VCaP (cell line): ENCODE measurements around the gene SLC9A9.

Experiments
- H3K27ac ChIP-seq: fragments of 450-650 bp; 2 replicates; pipeline ENCODE4 v1.5.1; 2017
- TF ChIP-seq, protein P1 (sequence below): fragments of 450-650 bp; conservative IDR thresholded peaks from 2 replicates; pipeline ENCODE4 v1.5.1; 2017; ENCODE audit warnings: mild to moderate bottlenecking, moderate library complexity

The SLC9A9 gene

DNA sequence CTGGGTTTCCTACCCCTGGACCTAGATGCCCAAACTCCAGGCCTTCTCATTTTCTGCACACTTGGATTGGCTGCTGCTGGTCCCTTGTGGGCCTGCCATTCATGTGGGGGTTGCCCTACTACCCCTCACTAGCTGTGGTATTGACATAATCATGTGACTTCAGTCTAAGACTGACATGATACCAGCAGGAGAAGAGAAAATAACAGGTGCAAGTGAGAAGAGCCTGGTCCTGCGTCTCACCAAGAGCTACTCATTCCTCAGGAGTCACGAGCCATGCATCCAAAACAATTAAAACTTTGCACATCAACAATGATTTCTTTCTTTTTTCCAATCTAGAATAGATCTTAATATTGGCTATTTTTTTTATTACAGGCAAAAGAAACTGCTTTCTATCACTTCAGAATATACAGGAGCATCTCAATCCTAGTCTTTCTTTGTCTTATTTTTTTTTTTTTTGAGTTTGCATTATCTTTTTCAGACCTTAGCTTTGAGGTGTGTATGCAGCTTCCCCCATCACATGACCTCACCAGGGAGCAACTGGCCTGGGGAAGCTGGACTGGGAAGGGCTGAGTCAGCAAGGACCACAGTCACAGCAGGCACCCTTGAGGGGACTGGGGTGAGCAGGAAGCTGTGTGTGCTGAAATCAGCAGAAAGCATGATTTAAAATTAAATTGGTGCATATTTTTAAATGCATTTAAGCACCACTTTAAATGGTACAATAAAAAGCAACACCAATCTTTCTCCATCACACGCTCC, 27.6 kb downstream of the SLC9A9 start:
- TF ChIP-seq, protein P1, sequence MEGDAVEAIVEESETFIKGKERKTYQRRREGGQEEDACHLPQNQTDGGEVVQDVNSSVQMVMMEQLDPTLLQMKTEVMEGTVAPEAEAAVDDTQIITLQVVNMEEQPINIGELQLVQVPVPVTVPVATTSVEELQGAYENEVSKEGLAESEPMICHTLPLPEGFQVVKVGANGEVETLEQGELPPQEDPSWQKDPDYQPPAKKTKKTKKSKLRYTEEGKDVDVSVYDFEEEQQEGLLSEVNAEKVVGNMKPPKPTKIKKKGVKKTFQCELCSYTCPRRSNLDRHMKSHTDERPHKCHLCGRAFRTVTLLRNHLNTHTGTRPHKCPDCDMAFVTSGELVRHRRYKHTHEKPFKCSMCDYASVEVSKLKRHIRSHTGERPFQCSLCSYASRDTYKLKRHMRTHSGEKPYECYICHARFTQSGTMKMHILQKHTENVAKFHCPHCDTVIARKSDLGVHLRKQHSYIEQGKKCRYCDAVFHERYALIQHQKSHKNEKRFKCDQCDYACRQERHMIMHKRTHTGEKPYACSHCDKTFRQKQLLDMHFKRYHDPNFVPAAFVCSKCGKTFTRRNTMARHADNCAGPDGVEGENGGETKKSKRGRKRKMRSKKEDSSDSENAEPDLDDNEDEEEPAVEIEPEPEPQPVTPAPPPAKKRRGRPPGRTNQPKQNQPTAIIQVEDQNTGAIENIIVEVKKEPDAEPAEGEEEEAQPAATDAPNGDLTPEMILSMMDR = no peak
- no peak overlapping the region for H3K27ac ChIP-seq

DNA sequence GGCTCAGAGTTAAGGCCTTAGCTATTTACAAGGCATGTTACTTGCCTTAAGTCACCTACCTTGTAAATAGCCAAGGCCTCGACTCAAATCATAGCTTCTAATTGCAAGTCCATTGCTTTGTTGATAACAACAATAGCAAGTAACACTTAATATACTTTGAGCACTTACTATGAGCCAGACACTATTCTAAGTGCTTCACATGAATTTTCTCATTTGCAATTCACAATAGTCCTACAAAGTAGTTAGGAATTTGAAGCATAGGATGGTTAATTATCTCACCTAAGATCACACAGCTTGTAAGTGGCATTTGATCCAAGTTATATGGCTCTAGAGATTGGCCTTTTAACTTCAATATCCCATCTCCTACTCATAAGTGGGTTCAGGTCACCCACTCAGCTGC, 28.4 kb downstream of the SLC9A9 start:
- no peak overlapping the region for H3K27ac ChIP-seq
- TF ChIP-seq, protein P1 = no peak

DNA sequence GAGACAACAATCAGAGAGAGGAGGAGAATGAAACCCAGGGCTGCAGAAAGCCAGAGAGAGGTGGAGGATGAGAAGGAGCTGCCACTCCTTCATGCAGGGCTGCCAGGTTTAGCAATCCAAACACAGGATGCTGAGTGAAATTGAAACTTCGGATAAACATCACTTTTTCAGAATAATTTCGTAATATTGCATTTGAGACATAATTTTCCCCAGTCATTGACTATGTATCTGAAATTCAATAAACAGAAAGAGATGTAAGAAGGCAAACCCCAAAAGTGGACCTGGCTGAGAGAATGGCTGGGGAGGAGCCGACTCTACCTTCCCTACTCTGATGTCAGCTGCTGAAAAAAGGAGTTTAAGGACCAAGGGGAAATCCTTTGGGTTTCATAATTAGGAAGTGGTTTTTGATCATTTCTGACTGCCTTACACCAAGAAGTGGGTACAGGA, 33.8 kb downstream of the SLC9A9 start:
- TF ChIP-seq, protein P1 = no peak
- H3K27ac ChIP-seq = no peak overlapping the region

GRCh38 chr3:143812481-143812880, 35.8 kb downstream of the SLC9A9 start:
- TF ChIP-seq, protein P1 = no peak
- no peak overlapping the region for H3K27ac ChIP-seq

DNA sequence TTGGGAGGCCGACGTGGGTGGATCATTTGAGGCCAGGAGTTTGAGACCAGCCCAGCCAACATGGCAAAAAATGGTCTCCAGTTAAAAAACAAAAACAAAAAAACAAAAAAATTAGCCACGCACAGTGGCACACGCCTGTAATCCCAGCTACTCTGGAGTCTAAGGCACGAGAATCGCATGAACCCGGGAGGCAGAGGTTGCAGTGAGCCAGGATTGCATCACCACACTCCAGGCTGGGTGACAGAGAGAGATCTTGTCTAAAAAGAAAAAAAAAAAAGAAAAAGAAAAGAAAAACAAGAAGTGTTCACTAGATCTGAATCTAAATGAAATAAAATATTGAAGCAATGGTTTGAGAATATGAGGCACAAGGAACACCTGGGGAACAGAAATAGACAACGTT, 36.7 kb downstream of the SLC9A9 start:
- TF ChIP-seq, protein P1 = no peak
- no peak overlapping the region for H3K27ac ChIP-seq

GRCh38 chr3:143810953-143811265, 37.4 kb downstream of the SLC9A9 start:
- no peak overlapping the region for H3K27ac ChIP-seq
- TF ChIP-seq, protein P1 = no peak

GRCh38 chr3:143810166-143810952, 37.9 kb downstream of the SLC9A9 start:
- TF ChIP-seq, protein P1 = no peak

More at GRCh38 chr3:143810166-143810952, 37.9 kb downstream of the SLC9A9 start:
- no peak overlapping the region for H3K27ac ChIP-seq
